Vagina (tissue), 2 donors: ENCODE results near the gene MUC4.

ENCODE experiments used
- CTCF ChIP-seq, 3 experiments: fragments of 450-650 bp in 2 of 3; fragments of 200-600 bp in 1 of 3; sonication (generic) in 1 of 3; IDR thresholded peaks; one replicate each; pipeline ENCODE4 v1.5.1; 2017 to 2019; ENCODE audit warnings: antibody characterized with exemption in 3 of 3, mild to moderate bottlenecking in 2 of 3, moderate library complexity in 2 of 3
- POLR2A ChIP-seq, 2 donors: fragments of 450-650 bp; IDR thresholded peaks; one replicate each; pipeline ENCODE4 v1.6.1; 2017; ENCODE audit warnings: antibody characterized with exemption in 2 of 2, mild to moderate bottlenecking in 2 of 2, moderate library complexity in 2 of 2
- POLR2AphosphoS5 ChIP-seq, 2 donors: sonication (generic); formaldehyde crosslinking; IDR thresholded peaks; one replicate each; pipeline ENCODE4 v1.9.0; 2017; ENCODE audit warnings: antibody characterized with exemption in 2 of 2, mild to moderate bottlenecking in 2 of 2, low read depth in 1 of 2; ENCODE audit not compliant: insufficient read depth in 1 of 2

GRCh38 chr3:195701042-195701915, 110.5 kb downstream of the MUC4 start:
- TF ChIP-seq POLR2AphosphoS5 (IDR thresholded peaks at IDR 0.05; ENCODE audit: insufficient read depth in 1 of 2, low read depth in 1 of 2) (no peak), CTCF (IDR thresholded peaks at IDR 0.05) (no peak), POLR2A (IDR thresholded peaks at IDR 0.05) (no peak)
